H54 (cell line): ENCODE data around the gene RRBP1.

Experiments used
- DNase-seq: peaks from one replicate; pipeline ENCODE4 v3.0.0; 2011; ENCODE audit warnings: low spot score, mixed read lengths; ENCODE audit not compliant: insufficient read length
- FAIRE-seq: peaks from 3 replicates; lab custom pipeline; 2011; peaks lifted over from hg19 to GRCh38; lab: Jason Lieb, UNC
- POLR2A ChIP-seq: IDR thresholded peaks from 2 replicates; pipeline ENCODE4 v1.6.1; 2011; ENCODE audit warnings: low read depth, mild to moderate bottlenecking, low read length

Gene RRBP1

GRCh38 chr20:17657079-17657825 is 24.8 kb downstream of the RRBP1 start:
- no peak for DNase-seq
- no peak for TF ChIP-seq POLR2A
- FAIRE-seq = no peak

- no peak for TF ChIP-seq POLR2A
- FAIRE-seq (no peak), DNase-seq (peak; percentile 29)
These were observed 26.1 kb downstream of the RRBP1 start for GRCh38 chr20:17655865-17656479.

GRCh38 chr20:17655286-17655651 is 26.8 kb downstream of the RRBP1 start:
- no peak for TF ChIP-seq POLR2A
- DNase-seq (no peak), FAIRE-seq (no peak)

GRCh38 chr20:17654649-17655285 is 27.3 kb downstream of the RRBP1 start:
- no peak for TF ChIP-seq POLR2A
- DNase-seq (no peak), FAIRE-seq (no peak)

- no peak for TF ChIP-seq POLR2A
- no peak for FAIRE-seq
- no peak for DNase-seq
These were observed 28.0 kb downstream of the RRBP1 start for GRCh38 chr20:17653835-17654648.

GRCh38 chr20:17652411-17652810 is 29.6 kb downstream of the RRBP1 start:
- FAIRE-seq (no peak), DNase-seq (no peak)
- no peak for TF ChIP-seq POLR2A

GRCh38 chr20:17651760-17652388 is 30.2 kb downstream of the RRBP1 start:
- TF ChIP-seq POLR2A = no peak
- DNase-seq (no peak), FAIRE-seq (no peak)

GRCh38 chr20:17651129-17651759 is 30.8 kb downstream of the RRBP1 start:
- no peak for FAIRE-seq
- DNase-seq = peak; percentile 35
- no peak for TF ChIP-seq POLR2A

- no peak for DNase-seq
- no peak for FAIRE-seq
- TF ChIP-seq POLR2A = no peak
These were observed 31.5 kb downstream of the RRBP1 start for GRCh38 chr20:17650301-17651128.

- FAIRE-seq = no peak
- no peak for DNase-seq
These were observed 33.0 kb downstream of the RRBP1 start for GRCh38 chr20:17648791-17649730.

GRCh38 chr20:17648315-17648646 is 33.8 kb downstream of the RRBP1 start:
- FAIRE-seq = no peak
- DNase-seq = no peak
- no peak for TF ChIP-seq POLR2A

More at GRCh38 chr20:17648791-17649730, 33.0 kb downstream of the RRBP1 start:
- no peak for TF ChIP-seq POLR2A
